Measurements from ENCODE around the gene TTLL5. TPM values are rescaled to one million over a fixed set of nuclear protein-coding genes. Genes with fewer than 3 reads are reported as not detected.

TTLL5 gene
- total and polyA plus RNA-seq, 9 of the 15 experiments (the other 6 are each of a cell fraction or from before 2014, with no cell fraction given), result 4.1 to 18.9 (median 12.6) TPM

DNA sequence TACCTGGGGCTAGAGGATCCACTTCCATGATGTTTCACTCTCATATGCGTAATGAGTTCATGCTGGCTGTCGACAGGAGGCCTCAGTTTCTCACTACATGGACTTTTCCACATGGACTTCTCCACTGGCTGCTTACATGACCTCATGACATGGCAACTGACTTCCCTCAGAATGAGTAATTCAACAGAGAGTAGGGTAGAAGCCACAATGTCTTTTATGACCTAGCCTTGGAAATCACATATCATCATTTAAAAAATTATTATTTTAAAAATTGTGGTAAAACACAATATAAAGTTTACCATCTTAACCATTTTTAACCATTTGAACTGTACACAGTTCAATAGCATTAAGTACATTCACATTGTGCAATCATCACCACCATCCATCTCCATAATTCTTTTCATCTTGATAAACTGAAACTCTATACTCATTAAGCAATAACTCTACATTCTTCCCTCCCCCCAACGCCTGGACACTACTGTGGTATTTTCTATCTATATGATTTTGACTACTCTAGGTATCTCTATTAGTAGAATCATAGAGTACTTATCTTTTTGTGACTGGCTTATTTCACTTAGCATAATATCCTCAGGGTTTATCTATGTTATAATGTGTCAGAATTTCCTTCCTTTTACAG is 176.2 kb downstream of the TTLL5 start:
- peaks cover 7 to 19% of the 10 kb centered on the region in 2 experiments for H3K4me1 ChIP-seq (replicated peaks in 1 of 2; ENCODE audit: control insufficient read depth in 2 of 2, insufficient read depth in 2 of 2, low read length in 2 of 2)
- in situ Hi-C loops (cut with MboI), result no loop called here
- FAIRE-seq (no peak), DNase-seq (ENCODE audit: extremely low read depth in 1 of 4, low spot score in 3 of 4) (no peak), ATAC-seq (no peak)
- no peaks in the 10 kb centered on the region for H4K20me1 ChIP-seq (replicated peaks; ENCODE audit: control insufficient read depth, insufficient read depth, low read length)
- CTCF ChIA-PET (ENCODE audit: low intra/inter-chr PET ratio), result no interaction called here
- H3K9me3 ChIP-seq (replicated peaks; ENCODE audit: control insufficient read depth, insufficient read depth, low read depth, low read length), result no peaks in the 10 kb centered on the region
- H3K4me2 ChIP-seq (ENCODE audit: insufficient read depth, low read length), result no peak overlapping the region
- H3K79me2 ChIP-seq (ENCODE audit: control insufficient read depth, insufficient read depth, low read length), result no peaks in the 10 kb centered on the region
- no peaks in the 10 kb centered on the region for H3K36me3 ChIP-seq (ENCODE audit: control insufficient read depth, insufficient read depth, low read length)
- 53% methylated on average over 3 of the region's 3 CpGs for WGBS (ENCODE audit: insufficient coverage, low coverage, missing lambda C conversion rate)
- H3K27ac ChIP-seq (ENCODE audit: extremely low read depth, low read depth, low read length), result no peak overlapping the region
- no TSS peak for BruUV-seq (replicated peaks)
- intact Hi-C loops (cut with micrococcal nuclease), result no loop called here
- no peak overlapping the region for H3K9ac ChIP-seq (ENCODE audit: insufficient read depth in 1 of 2, low read depth in 2 of 2, low read length in 2 of 2)
- H3K4me3 ChIP-seq, result no peak overlapping the region
- H2AFZ ChIP-seq (ENCODE audit: low read depth, low read length), result no peak overlapping the region
- no peaks in the 10 kb centered on the region for H3K9me1 ChIP-seq (ENCODE audit: control insufficient read depth, insufficient read depth, low read length)
- POLR2A ChIA-PET, result no interaction called here
- no peaks in the 10 kb centered on the region for H3K27me3 ChIP-seq (ENCODE audit: control insufficient read depth in 2 of 2, insufficient read depth in 2 of 2, low read length in 2 of 2)
- no peak for TF ChIP-seq THAP12 (CRISPR knock-in tag; IDR thresholded peaks at IDR 0.05)
- TF ChIP-seq, protein P1, sequence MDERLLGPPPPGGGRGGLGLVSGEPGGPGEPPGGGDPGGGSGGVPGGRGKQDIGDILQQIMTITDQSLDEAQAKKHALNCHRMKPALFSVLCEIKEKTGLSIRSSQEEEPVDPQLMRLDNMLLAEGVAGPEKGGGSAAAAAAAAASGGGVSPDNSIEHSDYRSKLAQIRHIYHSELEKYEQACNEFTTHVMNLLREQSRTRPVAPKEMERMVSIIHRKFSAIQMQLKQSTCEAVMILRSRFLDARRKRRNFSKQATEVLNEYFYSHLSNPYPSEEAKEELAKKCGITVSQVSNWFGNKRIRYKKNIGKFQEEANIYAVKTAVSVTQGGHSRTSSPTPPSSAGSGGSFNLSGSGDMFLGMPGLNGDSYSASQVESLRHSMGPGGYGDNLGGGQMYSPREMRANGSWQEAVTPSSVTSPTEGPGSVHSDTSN (CRISPR knock-in tag; IDR thresholded peaks at IDR 0.05; ENCODE audit: low read depth), result no peak
- TF ChIP-seq, protein P1 (tag; conservative IDR thresholded peaks at IDR 0.05; ENCODE audit: low read depth), result peak; percentile 65
- TF ChIP-seq ZNF263 (CRISPR knock-in tag; IDR thresholded peaks at IDR 0.05; ENCODE audit: borderline replicate concordance), result no peak
- no peak for TF ChIP-seq ELF4 (CRISPR knock-in tag; IDR thresholded peaks at IDR 0.05)
- peak; percentile 34 for TF ChIP-seq MEIS2 (IDR thresholded peaks at IDR 0.05; ENCODE audit: partially characterized antibody)
- no peak for TF ChIP-seq SLC30A9 (CRISPR knock-in tag; IDR thresholded peaks at IDR 0.05)
- no peak for TF ChIP-seq E2F3 (CRISPR knock-in tag; IDR thresholded peaks at IDR 0.05)
- TF ChIP-seq MTF1 (CRISPR knock-in tag; IDR thresholded peaks at IDR 0.05; ENCODE audit: borderline replicate concordance), result no peak
- no peak for TF ChIP-seq ZBTB33 (CRISPR knock-in tag; IDR thresholded peaks at IDR 0.05)
- no peak for TF ChIP-seq CXXC5 (CRISPR knock-in tag; IDR thresholded peaks at IDR 0.05)
